Stomach (tissue), 4 donors: ENCODE measurements around the gene FRAS1.

Experiments used
- CTCF ChIP-seq, 7 experiments: fragments of 450-650 bp in 4 of 7; fragments of 200-600 bp in 3 of 7; sonication (generic) in 3 of 7; IDR thresholded peaks; one replicate each; pipeline ENCODE4 v1.5.1; 2016 to 2019; ENCODE audit warnings: antibody characterized with exemption in 7 of 7, control low read depth in 2 of 7, mild to moderate bottlenecking in 1 of 7
- EP300 ChIP-seq: sonication (generic); formaldehyde crosslinking; IDR thresholded peaks from one replicate; pipeline ENCODE4 v1.6.1; 2017; ENCODE audit warnings: antibody characterized with exemption
- POLR2A ChIP-seq, 4 donors: fragments of 450-650 bp; IDR thresholded peaks; one replicate each; pipeline ENCODE4 v1.6.1; 2016; ENCODE audit warnings: antibody characterized with exemption in 4 of 4, control low read depth in 2 of 4, mild to moderate bottlenecking in 1 of 4, moderate library complexity in 1 of 4

GRCh38 chr4:78565971-78566372, 508.8 kb downstream of the FRAS1 start:
- no peak for TF ChIP-seq POLR2A (IDR thresholded peaks at IDR 0.05)
- TF ChIP-seq CTCF (IDR thresholded peaks at IDR 0.05): no peak
- no peak for TF ChIP-seq EP300
